Tibial nerve (tissue), 4 donors: Measurements from ENCODE around the gene SEC61G.

Experiments
- EP300 ChIP-seq, 2 donors: sonication (generic); formaldehyde crosslinking; IDR thresholded peaks; one replicate each; pipeline ENCODE4 v1.6.1; 2017; ENCODE audit warnings: antibody characterized with exemption in 2 of 2, mild to moderate bottlenecking in 1 of 2
- POLR2A ChIP-seq, 2 donors: fragments of 450-650 bp; IDR thresholded peaks; one replicate each; pipeline ENCODE4 v1.6.1; 2017; ENCODE audit warnings: antibody characterized with exemption in 2 of 2, mild to moderate bottlenecking in 2 of 2, moderate library complexity in 2 of 2
- TF ChIP-seq, protein P1 (sequence below), 5 experiments: fragments of 200-600 bp in 3 of 5; fragments of 450-650 bp in 2 of 5; sonication (generic) in 3 of 5; IDR thresholded peaks; one replicate each; pipeline ENCODE4 v1.5.1; 2016 to 2019; ENCODE audit warnings: antibody characterized with exemption in 5 of 5, mild to moderate bottlenecking in 3 of 5, moderate library complexity in 2 of 5

DNA sequence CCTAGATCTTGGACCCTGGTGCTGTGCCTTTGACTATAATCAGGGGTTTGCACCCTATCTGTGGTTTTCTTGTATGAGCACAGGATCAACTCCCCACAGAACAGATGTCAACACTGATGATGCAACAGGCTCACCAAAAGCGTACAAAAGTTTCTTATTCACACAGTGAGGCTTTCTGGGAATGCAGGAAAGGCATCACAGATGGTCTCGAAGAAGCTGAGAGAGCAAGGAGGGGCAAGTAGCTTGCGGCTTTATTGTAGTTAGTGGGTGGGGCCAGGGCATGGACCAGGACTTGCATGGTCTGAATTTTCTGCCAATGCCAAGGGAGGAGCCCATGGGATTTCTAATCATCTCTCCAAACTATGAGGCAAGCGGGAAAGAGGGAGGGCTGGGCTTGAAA lies 46.2 kb downstream of the SEC61G start:
- TF ChIP-seq POLR2A (IDR thresholded peaks at IDR 0.05) (no peak), EP300 (IDR thresholded peaks at IDR 0.05) (no peak)
- TF ChIP-seq, protein P1, sequence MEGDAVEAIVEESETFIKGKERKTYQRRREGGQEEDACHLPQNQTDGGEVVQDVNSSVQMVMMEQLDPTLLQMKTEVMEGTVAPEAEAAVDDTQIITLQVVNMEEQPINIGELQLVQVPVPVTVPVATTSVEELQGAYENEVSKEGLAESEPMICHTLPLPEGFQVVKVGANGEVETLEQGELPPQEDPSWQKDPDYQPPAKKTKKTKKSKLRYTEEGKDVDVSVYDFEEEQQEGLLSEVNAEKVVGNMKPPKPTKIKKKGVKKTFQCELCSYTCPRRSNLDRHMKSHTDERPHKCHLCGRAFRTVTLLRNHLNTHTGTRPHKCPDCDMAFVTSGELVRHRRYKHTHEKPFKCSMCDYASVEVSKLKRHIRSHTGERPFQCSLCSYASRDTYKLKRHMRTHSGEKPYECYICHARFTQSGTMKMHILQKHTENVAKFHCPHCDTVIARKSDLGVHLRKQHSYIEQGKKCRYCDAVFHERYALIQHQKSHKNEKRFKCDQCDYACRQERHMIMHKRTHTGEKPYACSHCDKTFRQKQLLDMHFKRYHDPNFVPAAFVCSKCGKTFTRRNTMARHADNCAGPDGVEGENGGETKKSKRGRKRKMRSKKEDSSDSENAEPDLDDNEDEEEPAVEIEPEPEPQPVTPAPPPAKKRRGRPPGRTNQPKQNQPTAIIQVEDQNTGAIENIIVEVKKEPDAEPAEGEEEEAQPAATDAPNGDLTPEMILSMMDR (IDR thresholded peaks at IDR 0.05), result no peak
